HCT116 (cell line): ENCODE data around the gene TSPAN3. TPM values are rescaled to one million over a fixed set of nuclear protein-coding genes. Genes with fewer than 3 reads are reported as not detected.

Source experiments
- ATAC-seq: fragments of 200-7000 bp; cut with Tn5 transposase; 2 replicates; pipeline ENCODE4 v1.9.1; 2020; ENCODE audit warnings: mild to moderate bottlenecking, moderate library complexity
- BruUV-seq: library from RNA; stranded (reverse); fragments of 400-500 nt; replicated peaks from 2 replicates; lab custom pipeline; 2021; lab: Mats Ljungman, UMichigan
- CTCF ChIA-PET: fragments of 300-600 bp; sonication (Branson Sonifier 250); formaldehyde crosslinking; loops from one replicate; lab custom pipeline; 2021; ENCODE audit warnings: antibody characterized with exemption; lab: Charles Lee
- POLR2A ChIA-PET: fragments of 300-600, 350-600 bp; sonication (Branson Sonifier 250); formaldehyde crosslinking; loops from one replicate; lab custom pipeline; 2021; ENCODE audit warnings: antibody characterized with exemption; lab: Charles Lee
- RAD21 ChIA-PET, 2 experiments: fragments of 300-600 bp; sonication (Branson Sonifier 250); formaldehyde crosslinking; loops; one replicate each; lab custom pipeline; 2023; ENCODE audit warnings: low total read pairs in 2 of 2; ENCODE audit not compliant: uncharacterized antibody in 2 of 2, unreplicated experiment in 2 of 2, low non-redundant PET in 1 of 2; lab: Charles Lee
- DNase-seq: peaks from one replicate; pipeline ENCODE4 v3.0.0-alpha.2; 2010; ENCODE audit warnings: low read depth, low spot score
- H2AFZ ChIP-seq: fragments of 200-600 bp; shearing (Covaris generic), sonication (generic); 2 replicates; pipeline ENCODE4 v1.6.1; 2017; ENCODE audit warnings: low read depth, mixed run types, mixed read lengths, antibody characterized with exemption, low read length; ENCODE audit not compliant: poor library complexity, severe bottlenecking
- H3K27ac ChIP-seq: 2 replicates; pipeline ENCODE4 v1.5.1; 2012; ENCODE audit warnings: low read depth, low read length
- H3K27me3 ChIP-seq: fragments of 200-600 bp; sonication (generic); 2 replicates; pipeline ENCODE4 v1.6.1; 2016; ENCODE audit warnings: mixed run types, low read length, mixed read lengths; ENCODE audit not compliant: insufficient read depth
- H3K36me3 ChIP-seq, 2 experiments: fragments of 200-500 bp in 1 of 2; fragments of 200-600 bp in 1 of 2; sonication (Bioruptor generic) in 1 of 2; sonication (generic) in 1 of 2; 2 replicates each; pipeline versions ENCODE4 v1.5.1 to v1.6.1; 2014 to 2016; ENCODE audit warnings: low read length in 2 of 2, inconsistent platforms in 1 of 2, mixed read lengths in 1 of 2, mixed run types in 1 of 2; ENCODE audit not compliant: insufficient read depth in 2 of 2, control insufficient read depth in 1 of 2
- H3K4me1 ChIP-seq, 2 experiments: fragments of 200-600 bp in 1 of 2; sonication (generic) in 1 of 2; 2 replicates each; pipeline versions ENCODE4 v1.5.1 to v1.6.1; 2012 to 2017; ENCODE audit warnings: low read length in 2 of 2, inconsistent platforms in 1 of 2, mild to moderate bottlenecking in 1 of 2, mixed read lengths in 1 of 2, mixed run types in 1 of 2, moderate library complexity in 1 of 2; ENCODE audit not compliant: insufficient read depth in 2 of 2, control insufficient read depth in 1 of 2
- H3K4me2 ChIP-seq: fragments of 200-600 bp; sonication (generic); 2 replicates; pipeline ENCODE4 v1.6.1; 2017; ENCODE audit warnings: mixed run types, low read length, mixed read lengths
- H3K4me3 ChIP-seq, 2 experiments: fragments of 200-600 bp in 1 of 2; sonication (generic) in 1 of 2; replicated peaks in 1 of 2; 2 replicates each; pipeline ENCODE4 v1.5.1; 2011 to 2016; ENCODE audit warnings: low read length in 2 of 2, control low read depth in 1 of 2, low read depth in 1 of 2, mild to moderate bottlenecking in 1 of 2, mixed read lengths in 1 of 2, mixed run types in 1 of 2
- H3K79me2 ChIP-seq: fragments of 200-600 bp; sonication (generic); 2 replicates; pipeline ENCODE4 v1.6.1; 2017; ENCODE audit warnings: mild to moderate bottlenecking, mixed run types, low read length, moderate library complexity, mixed read lengths; ENCODE audit not compliant: insufficient read depth
- H3K9ac ChIP-seq: fragments of 200-600 bp; sonication (generic); 2 replicates; pipeline ENCODE4 v1.6.1; 2016; ENCODE audit warnings: low read length, mixed read lengths
- H3K9me2 ChIP-seq: fragments of 200-600 bp; sonication (generic), shearing (Covaris generic); 2 replicates; pipeline ENCODE4 v1.6.1; 2017; ENCODE audit warnings: mixed run types, mild to moderate bottlenecking, moderate library complexity; ENCODE audit not compliant: insufficient read depth
- H3K9me3 ChIP-seq, 2 experiments: fragments of 200-500 bp in 1 of 2; fragments of 200-600 bp in 1 of 2; sonication (Bioruptor generic) in 1 of 2; sonication (generic) in 1 of 2; 2 replicates each; pipeline ENCODE4 v1.6.1; 2014 to 2017; ENCODE audit warnings: low read length in 2 of 2, mixed read lengths in 2 of 2, inconsistent platforms in 1 of 2, low read depth in 1 of 2, mild to moderate bottlenecking in 1 of 2, mixed run types in 1 of 2, moderate library complexity in 1 of 2; ENCODE audit not compliant: control insufficient read depth in 1 of 2, insufficient read depth in 1 of 2
- H4K20me1 ChIP-seq: fragments of 200-600 bp; sonication (generic), shearing (Covaris generic); 2 replicates; pipeline ENCODE4 v1.6.1; 2017; ENCODE audit warnings: mixed run types, mild to moderate bottlenecking, moderate library complexity; ENCODE audit not compliant: insufficient read depth
- CEBPB ChIP-seq: IDR thresholded peaks from 2 replicates; pipeline ENCODE4 v1.6.1; 2012; ENCODE audit warnings: low read depth
- ELF1 ChIP-seq: IDR thresholded peaks from 2 replicates; pipeline ENCODE4 v1.6.1; 2012; ENCODE audit warnings: low read depth, borderline replicate concordance
- EZH2 ChIP-seq: fragments of 200-600 bp; sonication (generic); IDR thresholded peaks from 2 replicates; pipeline ENCODE4 v1.6.1; 2017; ENCODE audit warnings: antibody characterized with exemption, mixed run types
- EZH2phosphoT487 ChIP-seq: fragments of 200-600 bp; IDR thresholded peaks from 2 replicates; pipeline ENCODE4 v1.6.1; 2018; ENCODE audit warnings: antibody characterized with exemption, borderline replicate concordance
- FOSL1 ChIP-seq: IDR thresholded peaks from 2 replicates; pipeline ENCODE4 v1.6.1; 2012; ENCODE audit warnings: low read depth
- JUND ChIP-seq: IDR thresholded peaks from 2 replicates; pipeline ENCODE4 v1.6.1; 2012
- POLR2A ChIP-seq: IDR thresholded peaks from 2 replicates; pipeline ENCODE4 v1.7.0; 2011; ENCODE audit warnings: borderline replicate concordance; ENCODE audit not compliant: insufficient read depth, insufficient read length; ENCODE audit errors: extremely low read depth
- POLR2AphosphoS5 ChIP-seq: IDR thresholded peaks from 2 replicates; pipeline ENCODE4 v1.6.1; 2011; ENCODE audit warnings: mild to moderate bottlenecking, low read depth, low read length, moderate library complexity
- RAD21 ChIP-seq: IDR thresholded peaks from 2 replicates; pipeline ENCODE4 v1.6.1; 2012; ENCODE audit warnings: low read depth, mild to moderate bottlenecking
- SIN3A ChIP-seq: IDR thresholded peaks from 2 replicates; pipeline ENCODE4 v1.6.1; 2012; ENCODE audit warnings: low read depth
- SP1 ChIP-seq: IDR thresholded peaks from 2 replicates; pipeline ENCODE4 v1.6.1; 2012; ENCODE audit warnings: low read depth
- SRF ChIP-seq: IDR thresholded peaks from 2 replicates; pipeline ENCODE4 v1.6.1; 2012; ENCODE audit warnings: low read depth
- YY1 ChIP-seq: IDR thresholded peaks from 2 replicates; pipeline ENCODE4 v1.6.1; 2011; ENCODE audit warnings: low read length, low read depth, moderate library complexity, mild to moderate bottlenecking; ENCODE audit not compliant: insufficient replicate concordance; ENCODE audit errors: extremely low read depth
- ZFX ChIP-seq: fragments of 450-650 bp; IDR thresholded peaks from 2 replicates; pipeline ENCODE4 v1.6.1; 2017
- ZNF274 ChIP-seq: fragments of 200-500 bp; sonication (Bioruptor generic); IDR thresholded peaks from 2 replicates; pipeline ENCODE4 v1.6.1; 2014; ENCODE audit warnings: mild to moderate bottlenecking, low read depth, low read length, inconsistent platforms
- intact Hi-C: fragments of 100-400 bp; cut with micrococcal nuclease; formaldehyde crosslinking; loops from 2 replicates; pipeline ENCODE4 v1.10.0; 2022
- total RNA-seq: library from RNA; stranded (reverse); gene quantifications from one replicate; pipeline ENCODE4 v1.2.1, GENCODE V29; 2021; ENCODE audit not compliant: unreplicated experiment
- TF ChIP-seq, protein P1 (sequence below): IDR thresholded peaks from 2 replicates; pipeline ENCODE4 v1.6.1; 2012
- TF ChIP-seq, protein P2 (sequence below), 3 experiments: fragments of 200-600 bp in 1 of 3; sonication (generic) in 1 of 3; IDR thresholded peaks in 2 of 3; conservative IDR thresholded peaks in 1 of 3; 2 replicates each; pipeline ENCODE4 v1.5.1; 2012 to 2017; ENCODE audit warnings: low read depth in 2 of 3, low read length in 2 of 3, antibody characterized with exemption in 1 of 3, borderline replicate concordance in 1 of 3, control low read depth in 1 of 3, mild to moderate bottlenecking in 1 of 3, mixed read lengths in 1 of 3, mixed run types in 1 of 3, moderate library complexity in 1 of 3; ENCODE audit not compliant: insufficient read depth in 1 of 3
- TF ChIP-seq, protein P3 (sequence below): IDR thresholded peaks from 2 replicates; pipeline ENCODE4 v1.6.1; 2012
- TF ChIP-seq, protein P4 (sequence below): IDR thresholded peaks from 2 replicates; pipeline ENCODE4 v1.6.1; 2011; ENCODE audit warnings: mild to moderate bottlenecking, low read length, moderate library complexity; ENCODE audit not compliant: insufficient replicate concordance; ENCODE audit errors: extremely low read depth

TSPAN3 gene
- total RNA-seq, 1 experiment from 2014 or later: 140 TPM

DNA sequence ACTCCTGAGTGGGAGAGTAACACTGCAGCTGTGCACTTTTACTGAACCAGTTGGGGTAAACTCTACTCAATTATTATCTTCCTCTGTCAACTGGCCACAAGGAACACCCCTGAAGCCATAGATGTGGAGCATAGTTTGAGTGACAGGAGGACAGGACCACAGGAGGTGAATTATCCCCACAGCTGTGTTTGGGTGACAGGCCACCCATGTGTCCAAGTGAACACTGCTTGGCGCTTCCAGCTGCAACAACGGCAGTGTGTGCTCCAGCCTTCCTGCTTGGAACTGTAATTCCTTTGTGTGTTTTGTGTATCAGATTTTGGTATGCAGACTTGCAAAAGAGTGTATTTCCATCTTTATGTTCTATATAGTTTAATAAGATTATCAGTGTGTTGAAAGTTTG lies 20.2 kb upstream of the TSPAN3 start:
- H3K27me3 ChIP-seq: no peaks in the 10 kb centered on the region
- POLR2A ChIA-PET: no interaction called here
- CTCF ChIA-PET: no interaction called here
- TF ChIP-seq CEBPB (no peak), EZH2phosphoT487 (no peak), SRF (no peak), POLR2AphosphoS5 (no peak), JUND (no peak), ELF1 (no peak), SP1 (no peak), YY1 (no peak), EZH2 (no peak), POLR2A (no peak)
- TF ChIP-seq, protein P1, sequence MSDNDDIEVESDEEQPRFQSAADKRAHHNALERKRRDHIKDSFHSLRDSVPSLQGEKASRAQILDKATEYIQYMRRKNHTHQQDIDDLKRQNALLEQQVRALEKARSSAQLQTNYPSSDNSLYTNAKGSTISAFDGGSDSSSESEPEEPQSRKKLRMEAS: no peak
- TF ChIP-seq, all 23 proteins: peak for 0
- BruUV-seq: no TSS peak
- Histone ChIP-seq H3K4me1 (no peaks in the 10 kb centered on the region), H3K4me2 (no peak overlapping the region), H3K27ac (no peak overlapping the region), H3K4me3 (no peak overlapping the region), H4K20me1 (no peaks in the 10 kb centered on the region), H2AFZ (no peak overlapping the region), H3K36me3 (no peaks in the 10 kb centered on the region), H3K9me3 (no peaks in the 10 kb centered on the region), H3K79me2 (no peaks in the 10 kb centered on the region), H3K9ac (no peak overlapping the region), H3K9me2 (no peaks in the 10 kb centered on the region)
- RAD21 ChIA-PET: no interaction called here
- DNase-seq (no peak), ATAC-seq (no peak)
- intact Hi-C loops: no loop called here

DNA sequence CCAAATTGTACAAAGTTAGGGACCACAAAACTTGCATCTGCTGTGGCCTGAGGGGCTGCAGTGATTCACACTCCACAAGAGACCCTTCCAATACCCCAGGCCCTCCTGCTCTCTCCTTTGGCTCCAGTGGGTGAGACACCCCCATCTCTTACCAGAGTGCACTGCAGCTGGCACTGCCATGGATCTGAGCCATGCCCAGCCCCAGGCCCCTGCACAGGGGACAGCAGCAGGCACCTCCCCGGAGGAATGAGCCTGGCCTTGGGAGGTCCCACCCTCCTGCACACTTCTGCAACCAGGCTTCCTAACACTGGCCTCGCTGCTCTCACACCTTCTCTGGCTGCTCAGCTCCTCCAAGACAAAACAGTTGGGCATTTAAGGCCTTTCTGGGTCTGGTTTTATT lies 16.3 kb upstream of the TSPAN3 start:
- H3K4me1 ChIP-seq: peaks cover 0 to 7% of the 10 kb centered on the region in 2 experiments; a peak in 1 of 4 replicates
- no peaks in the 10 kb centered on the region for H3K36me3 ChIP-seq
- BruUV-seq: no TSS peak
- TF ChIP-seq ZFX (no peak), SIN3A (no peak), FOSL1 (no peak), RAD21 (no peak), ELF1 (no peak), ZNF274 (no peak), SRF (no peak), EZH2phosphoT487 (no peak)
- TF ChIP-seq, protein P2, sequence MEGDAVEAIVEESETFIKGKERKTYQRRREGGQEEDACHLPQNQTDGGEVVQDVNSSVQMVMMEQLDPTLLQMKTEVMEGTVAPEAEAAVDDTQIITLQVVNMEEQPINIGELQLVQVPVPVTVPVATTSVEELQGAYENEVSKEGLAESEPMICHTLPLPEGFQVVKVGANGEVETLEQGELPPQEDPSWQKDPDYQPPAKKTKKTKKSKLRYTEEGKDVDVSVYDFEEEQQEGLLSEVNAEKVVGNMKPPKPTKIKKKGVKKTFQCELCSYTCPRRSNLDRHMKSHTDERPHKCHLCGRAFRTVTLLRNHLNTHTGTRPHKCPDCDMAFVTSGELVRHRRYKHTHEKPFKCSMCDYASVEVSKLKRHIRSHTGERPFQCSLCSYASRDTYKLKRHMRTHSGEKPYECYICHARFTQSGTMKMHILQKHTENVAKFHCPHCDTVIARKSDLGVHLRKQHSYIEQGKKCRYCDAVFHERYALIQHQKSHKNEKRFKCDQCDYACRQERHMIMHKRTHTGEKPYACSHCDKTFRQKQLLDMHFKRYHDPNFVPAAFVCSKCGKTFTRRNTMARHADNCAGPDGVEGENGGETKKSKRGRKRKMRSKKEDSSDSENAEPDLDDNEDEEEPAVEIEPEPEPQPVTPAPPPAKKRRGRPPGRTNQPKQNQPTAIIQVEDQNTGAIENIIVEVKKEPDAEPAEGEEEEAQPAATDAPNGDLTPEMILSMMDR (IDR thresholded peaks at IDR 0.05 in 2 of 3, conservative IDR thresholded peaks at IDR 0.05 in 1 of 3; ENCODE audit: borderline replicate concordance in 1 of 3, insufficient read depth in 1 of 3, low read depth in 2 of 3, low read length in 2 of 3): no peak
- TF ChIP-seq, protein P3, sequence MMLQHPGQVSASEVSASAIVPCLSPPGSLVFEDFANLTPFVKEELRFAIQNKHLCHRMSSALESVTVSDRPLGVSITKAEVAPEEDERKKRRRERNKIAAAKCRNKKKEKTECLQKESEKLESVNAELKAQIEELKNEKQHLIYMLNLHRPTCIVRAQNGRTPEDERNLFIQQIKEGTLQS: no peak
- TF ChIP-seq, protein P4, sequence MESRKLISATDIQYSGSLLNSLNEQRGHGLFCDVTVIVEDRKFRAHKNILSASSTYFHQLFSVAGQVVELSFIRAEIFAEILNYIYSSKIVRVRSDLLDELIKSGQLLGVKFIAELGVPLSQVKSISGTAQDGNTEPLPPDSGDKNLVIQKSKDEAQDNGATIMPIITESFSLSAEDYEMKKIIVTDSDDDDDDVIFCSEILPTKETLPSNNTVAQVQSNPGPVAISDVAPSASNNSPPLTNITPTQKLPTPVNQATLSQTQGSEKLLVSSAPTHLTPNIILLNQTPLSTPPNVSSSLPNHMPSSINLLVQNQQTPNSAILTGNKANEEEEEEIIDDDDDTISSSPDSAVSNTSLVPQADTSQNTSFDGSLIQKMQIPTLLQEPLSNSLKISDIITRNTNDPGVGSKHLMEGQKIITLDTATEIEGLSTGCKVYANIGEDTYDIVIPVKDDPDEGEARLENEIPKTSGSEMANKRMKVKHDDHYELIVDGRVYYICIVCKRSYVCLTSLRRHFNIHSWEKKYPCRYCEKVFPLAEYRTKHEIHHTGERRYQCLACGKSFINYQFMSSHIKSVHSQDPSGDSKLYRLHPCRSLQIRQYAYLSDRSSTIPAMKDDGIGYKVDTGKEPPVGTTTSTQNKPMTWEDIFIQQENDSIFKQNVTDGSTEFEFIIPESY: no peak
- TF ChIP-seq, all 23 proteins: peak for 0
- POLR2A ChIA-PET: no interaction called here
- H3K27me3 ChIP-seq: no peaks in the 10 kb centered on the region
- no peaks in the 10 kb centered on the region for H3K9me2 ChIP-seq
- no peaks in the 10 kb centered on the region for H4K20me1 ChIP-seq
- H3K9me3 ChIP-seq: no peaks in the 10 kb centered on the region
- no peak overlapping the region for H3K27ac ChIP-seq
- intact Hi-C loops: no loop called here
- RAD21 ChIA-PET: no interaction called here
- no peak overlapping the region for H3K4me3 ChIP-seq
- no peak overlapping the region for H3K4me2 ChIP-seq
- no peak overlapping the region for H3K9ac ChIP-seq
- no peak overlapping the region for H2AFZ ChIP-seq
- DNase-seq (no peak), ATAC-seq (no peak)
- CTCF ChIA-PET: no interaction called here
- no peaks in the 10 kb centered on the region for H3K79me2 ChIP-seq
